HG02885 (cell line): ENCODE data around the gene NR2E1.

Experiments
- ATAC-seq: cut with Tn5 transposase; IDR thresholded peaks from one replicate; pipeline ENCODE4 v1.9.1; 2021; ENCODE audit warnings: mild to moderate bottlenecking; ENCODE audit not compliant: unreplicated experiment, poor library complexity

NR2E1 gene

GRCh38 chr6:108165714-108166663 is at the start of gene NR2E1:
TSS of gene NR2E1 (plus strand) at chr6:108166022. CDS start at chr6:108166766, 744 bp downstream.
- ATAC-seq: no peak

- ATAC-seq: no peak
Observed at GRCh38 chr6:108116546-108117426, 49.0 kb upstream of the NR2E1 start.

DNA sequence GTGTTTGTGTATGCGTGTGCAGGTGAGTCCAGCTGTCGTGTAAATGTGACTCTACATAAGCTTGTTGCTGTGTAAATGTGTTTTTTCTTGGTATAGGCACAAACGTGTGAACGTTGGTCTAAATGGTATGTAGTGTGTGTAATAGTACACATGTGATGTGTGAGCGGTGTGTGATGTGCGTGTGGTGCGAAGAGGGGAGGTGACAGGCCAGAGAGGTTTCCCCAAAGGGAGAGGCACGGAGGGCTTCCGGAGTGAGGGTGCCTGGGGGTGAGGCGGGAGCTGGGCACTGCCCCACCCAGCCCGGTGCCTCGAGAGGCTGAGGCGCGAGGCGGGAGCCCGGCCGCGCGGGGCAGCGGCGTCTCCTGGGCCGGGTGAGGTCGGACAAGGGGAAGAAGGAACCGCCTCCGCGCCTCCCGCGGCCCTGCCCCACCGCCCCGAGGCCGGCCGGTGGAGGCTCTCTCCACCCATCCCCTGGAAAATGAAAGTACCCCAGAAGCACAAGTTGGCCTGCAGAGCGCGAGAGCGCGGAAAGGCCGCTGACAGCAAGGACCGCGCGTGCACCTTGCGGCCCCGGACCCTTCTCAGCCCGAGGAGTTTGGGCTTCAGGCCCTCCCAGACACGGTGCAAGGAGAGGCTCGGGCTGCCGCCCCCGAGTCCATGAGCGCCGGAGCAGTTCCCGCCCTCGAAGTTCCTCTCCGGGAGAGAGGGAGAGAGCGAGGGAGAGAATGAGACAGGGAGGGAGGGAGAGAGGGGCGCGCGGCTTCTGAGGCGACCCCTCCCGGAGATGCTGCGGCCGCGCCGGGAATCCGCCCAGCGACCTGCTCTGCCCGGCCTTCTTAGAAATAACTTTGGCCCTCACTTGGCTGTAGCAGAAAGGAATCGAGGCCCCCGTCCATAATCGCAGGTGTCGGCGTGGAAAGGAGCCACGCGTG is 48.1 kb upstream of the NR2E1 start:
- peak; percentile 67 for ATAC-seq

DNA sequence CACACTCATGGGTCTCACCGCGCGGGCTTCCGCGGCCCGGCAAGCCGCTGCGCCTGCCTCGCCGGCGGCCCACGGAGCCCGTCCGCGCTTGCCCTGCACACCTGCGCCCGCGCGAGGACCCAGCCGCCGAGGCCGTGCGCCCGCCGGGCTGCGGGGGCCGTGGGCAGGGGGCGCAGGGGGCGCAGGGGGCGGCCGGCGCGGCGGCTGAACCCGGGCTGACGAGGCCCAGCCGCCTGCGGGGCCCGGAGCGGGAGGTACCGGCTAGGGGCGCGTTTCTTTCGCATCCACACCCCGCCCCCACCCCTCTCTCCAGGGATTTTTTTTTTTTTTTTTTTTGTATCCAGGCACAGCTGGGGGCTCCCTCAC is 47.5 kb upstream of the NR2E1 start:
- peak; percentile 16 for ATAC-seq

DNA sequence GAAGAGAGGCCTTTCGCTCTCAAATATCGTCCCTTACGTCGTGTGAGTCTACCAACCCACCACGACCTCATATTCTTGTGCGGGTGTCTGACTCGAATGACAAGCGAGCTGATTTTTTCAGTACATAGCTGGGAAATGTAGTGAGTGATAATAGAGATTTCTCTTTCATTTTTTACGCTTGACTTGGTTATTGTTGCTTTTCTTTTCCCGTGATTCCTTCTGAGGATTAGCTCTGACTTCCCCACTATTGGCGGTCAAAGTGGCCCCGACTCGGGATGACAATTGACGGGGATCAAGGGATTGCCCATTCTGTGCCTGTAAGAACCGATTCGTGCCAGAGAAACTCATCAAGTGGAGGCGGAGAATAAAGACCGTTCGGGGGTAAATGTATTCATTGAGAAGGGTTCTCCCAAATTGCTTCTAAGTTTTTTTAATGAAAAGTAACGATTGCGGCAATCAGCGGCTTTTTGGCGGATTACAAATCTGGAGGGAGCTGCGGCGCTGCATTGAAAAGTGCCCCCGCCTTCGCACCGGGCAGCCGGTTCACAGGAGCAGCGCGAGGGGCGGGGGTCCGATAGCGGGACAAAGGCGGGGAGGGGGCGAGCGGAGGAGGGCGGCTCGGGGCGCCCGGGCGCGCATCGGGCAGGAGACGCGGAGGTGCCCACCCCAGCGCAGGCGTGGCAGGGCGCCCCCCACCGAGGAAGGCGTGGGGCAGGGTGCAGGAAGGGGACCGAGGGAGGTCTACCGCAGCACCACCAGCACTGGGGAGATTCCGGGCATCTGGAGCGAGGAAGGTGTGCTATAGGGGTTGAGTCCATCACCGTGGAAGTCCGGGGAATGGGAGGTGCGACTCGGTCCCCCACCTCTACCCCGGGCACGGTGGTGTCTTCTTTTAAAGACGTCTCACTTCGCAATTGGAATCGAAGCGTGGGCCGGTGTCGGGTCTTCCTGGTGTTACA is 46.7 kb upstream of the NR2E1 start:
- ATAC-seq: no peak

- no peak for ATAC-seq
Observed at GRCh38 chr6:108119769-108120141, 46.1 kb upstream of the NR2E1 start.

- ATAC-seq: no peak
Observed at GRCh38 chr6:108120311-108120710, 45.5 kb upstream of the NR2E1 start.

- ATAC-seq: no peak
Observed at GRCh38 chr6:108121612-108122011, 44.2 kb upstream of the NR2E1 start.

GRCh38 chr6:108123481-108123929 is 42.3 kb upstream of the NR2E1 start:
- ATAC-seq: no peak

DNA sequence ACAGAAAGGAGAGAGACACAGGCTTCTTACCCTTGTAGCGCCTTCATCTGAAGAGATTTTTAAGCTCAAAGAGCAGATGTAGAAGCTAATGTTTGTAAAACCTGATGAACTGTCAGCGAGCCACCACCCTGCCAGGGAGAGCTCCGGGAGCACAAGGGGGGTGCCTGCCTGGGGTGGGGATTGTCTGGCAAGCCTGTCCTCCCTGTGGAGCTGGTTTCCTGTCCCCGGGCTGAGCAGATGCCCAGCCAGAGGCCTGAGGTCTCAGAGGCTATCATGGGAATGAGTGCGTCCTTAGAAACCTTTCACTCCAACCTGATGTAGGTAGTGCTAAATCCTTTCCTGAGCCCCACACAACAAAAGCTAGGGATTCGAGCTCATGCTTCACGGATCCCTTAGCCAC is 41.9 kb upstream of the NR2E1 start:
- no peak for ATAC-seq

DNA sequence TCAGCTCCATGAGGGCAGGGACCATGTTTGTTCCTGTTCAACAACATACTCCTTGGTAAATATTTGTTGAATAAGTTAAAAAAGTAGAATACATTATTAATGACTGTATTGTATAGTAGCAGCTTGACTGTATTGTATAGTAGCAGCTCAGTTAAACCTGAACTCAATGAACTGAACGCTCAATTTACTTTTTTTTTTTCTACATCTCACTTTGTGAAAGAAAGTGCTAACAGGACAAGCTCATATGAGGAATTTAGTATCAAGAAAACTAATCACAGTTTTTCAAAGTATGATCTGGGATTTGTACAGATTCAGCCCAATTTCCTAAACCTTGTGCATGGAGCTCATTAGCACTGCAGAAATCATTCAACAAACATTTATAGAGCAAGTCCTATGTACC is 38.8 kb upstream of the NR2E1 start:
- ATAC-seq: no peak

DNA sequence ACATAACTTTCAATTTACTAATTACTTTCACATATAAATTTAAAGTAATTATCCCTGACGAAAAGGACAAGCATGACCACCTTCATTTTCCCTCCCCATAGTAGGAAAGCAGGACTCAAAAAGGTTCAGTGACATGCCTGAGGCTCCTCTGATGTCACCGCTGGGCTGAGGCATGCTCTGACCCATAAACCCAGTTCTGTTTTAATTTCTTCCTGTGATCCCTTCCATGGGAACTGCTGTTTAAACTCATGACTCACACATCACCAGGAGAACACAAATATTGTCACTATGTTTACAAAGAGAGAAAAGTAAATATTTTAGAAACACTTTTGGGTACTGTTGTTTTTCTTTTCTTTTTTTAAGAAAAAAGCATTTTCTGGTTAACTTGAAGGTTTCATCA is 38.0 kb upstream of the NR2E1 start:
- ATAC-seq: no peak

GRCh38 chr6:108130262-108130661 is 35.6 kb upstream of the NR2E1 start:
- no peak for ATAC-seq

DNA sequence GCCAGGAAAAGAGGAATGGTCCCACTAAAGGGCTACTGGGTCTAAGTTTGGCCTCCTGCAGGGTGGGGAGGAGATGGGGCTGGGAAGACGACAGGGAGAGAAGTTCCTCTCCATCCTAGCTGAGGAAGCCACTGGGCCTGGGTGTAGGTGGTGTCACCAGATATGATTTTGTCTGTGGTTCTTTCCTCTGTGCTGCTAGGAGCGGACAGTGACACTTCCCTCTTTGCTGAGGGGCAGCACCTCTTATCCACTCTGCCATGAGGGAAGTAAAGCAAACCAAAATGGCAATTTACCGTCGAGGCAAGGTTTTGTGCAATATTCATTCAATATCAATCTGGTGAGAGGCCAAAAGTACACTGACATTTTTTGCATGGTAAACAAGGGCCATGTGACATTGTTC is 33.0 kb upstream of the NR2E1 start:
- no peak for ATAC-seq

GRCh38 chr6:108133594-108134179 is 32.1 kb upstream of the NR2E1 start:
- peak; percentile 51 for ATAC-seq

DNA sequence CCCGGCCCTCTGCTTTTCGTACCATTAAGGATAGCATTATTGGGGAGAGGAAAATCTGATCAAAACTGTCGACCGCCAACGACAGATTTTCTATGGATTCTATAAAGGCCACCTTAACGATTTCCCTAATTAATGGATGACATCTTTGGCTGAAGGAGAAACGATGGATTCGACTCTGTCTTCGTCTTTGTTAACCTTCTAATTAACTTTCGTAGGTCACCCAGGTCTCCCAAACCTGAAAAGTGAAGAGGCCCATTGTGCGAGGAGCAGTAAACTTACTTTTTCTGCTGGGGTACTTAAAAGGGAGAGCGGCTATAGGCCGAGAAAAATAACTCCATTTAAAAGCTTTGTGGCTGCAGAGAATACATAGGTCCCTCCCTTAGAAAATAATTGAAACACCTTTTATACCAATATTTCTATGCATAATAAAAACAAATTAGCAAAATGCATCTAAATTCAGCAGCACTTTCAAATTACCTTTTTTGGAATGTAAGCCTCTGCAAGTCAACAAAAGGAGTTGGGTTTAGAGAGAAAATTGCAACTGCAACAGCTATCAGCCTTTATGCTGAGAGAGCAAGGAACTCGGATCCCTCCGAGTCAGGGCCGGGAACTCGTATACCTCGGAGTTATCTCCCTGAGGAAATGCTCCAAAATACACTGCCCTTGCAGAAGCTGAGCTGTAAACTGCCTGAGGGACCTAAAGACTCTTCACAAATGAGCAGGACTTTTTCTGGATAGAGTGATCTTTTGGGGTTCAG is 31.4 kb upstream of the NR2E1 start:
- ATAC-seq: no peak

GRCh38 chr6:108142240-108142639 is 23.6 kb upstream of the NR2E1 start:
- no peak for ATAC-seq

DNA sequence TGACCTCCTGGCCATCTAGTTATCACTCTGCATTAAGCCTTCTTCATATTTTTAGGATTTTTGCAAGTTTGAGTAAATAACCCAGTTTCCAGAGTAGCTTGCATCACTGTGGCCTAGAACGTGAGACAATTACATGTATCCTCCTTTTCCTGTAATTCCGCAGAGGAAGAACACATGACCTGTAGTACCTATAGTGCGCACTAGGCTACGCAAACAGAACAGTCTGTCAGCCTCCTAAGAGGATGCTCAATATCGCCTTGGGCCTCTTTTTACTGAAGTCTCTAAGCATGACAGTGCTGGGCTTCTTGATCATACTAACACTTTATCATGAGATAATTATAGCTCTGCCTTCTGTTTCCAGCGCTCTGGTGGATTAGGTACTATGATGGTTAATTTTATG is 20.2 kb upstream of the NR2E1 start:
- ATAC-seq: no peak
